ENCODE results near the gene SCMH1.
"Not testable (repeated sequence)": the region's sequence is repeated elsewhere in the genome, so short reads cannot be mapped to it uniquely, and the experiment has no call there.

Gene SCMH1

DNA sequence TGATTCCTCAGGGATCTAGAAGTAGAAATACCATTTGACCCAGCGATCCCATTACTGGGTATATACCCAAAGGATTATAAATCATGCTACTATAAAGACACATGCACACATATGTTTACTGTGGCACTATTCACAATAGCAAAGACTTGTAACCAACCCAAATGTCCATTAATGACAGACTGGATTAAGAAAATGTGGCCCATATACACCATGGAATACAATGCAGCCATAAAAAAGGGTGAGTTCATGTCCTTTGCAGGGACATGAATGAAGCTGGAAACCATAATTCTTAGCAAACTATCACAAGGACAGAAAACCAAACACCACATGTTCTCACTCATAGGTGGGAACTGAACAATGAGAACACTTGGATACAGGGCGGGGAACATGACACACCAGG is 30.5 kb downstream of the SCMH1 start:
- not testable (repeated sequence) for DNase-seq (ENCODE audit: low read depth in 2 of 2)

DNA sequence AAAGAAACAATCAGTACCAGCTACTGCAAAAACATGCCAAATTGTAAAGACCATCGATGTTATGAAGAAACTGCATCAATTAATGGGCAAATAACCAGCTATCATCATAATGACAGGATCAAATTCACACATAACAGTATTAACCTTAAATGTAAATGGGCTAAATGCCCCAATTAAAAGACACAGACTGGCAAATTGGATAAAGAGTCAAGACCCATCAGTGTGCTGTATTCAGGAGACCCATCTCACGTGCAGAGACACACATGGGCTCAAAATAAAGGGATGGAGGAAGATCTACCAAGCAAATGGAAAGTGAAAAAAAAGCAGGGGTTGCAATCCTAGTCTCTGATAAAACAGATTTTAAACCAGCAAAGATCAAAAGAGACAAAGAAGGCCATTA is 35.1 kb downstream of the SCMH1 start:
- not testable (repeated sequence) for DNase-seq (ENCODE audit: low read depth in 2 of 2)

DNA sequence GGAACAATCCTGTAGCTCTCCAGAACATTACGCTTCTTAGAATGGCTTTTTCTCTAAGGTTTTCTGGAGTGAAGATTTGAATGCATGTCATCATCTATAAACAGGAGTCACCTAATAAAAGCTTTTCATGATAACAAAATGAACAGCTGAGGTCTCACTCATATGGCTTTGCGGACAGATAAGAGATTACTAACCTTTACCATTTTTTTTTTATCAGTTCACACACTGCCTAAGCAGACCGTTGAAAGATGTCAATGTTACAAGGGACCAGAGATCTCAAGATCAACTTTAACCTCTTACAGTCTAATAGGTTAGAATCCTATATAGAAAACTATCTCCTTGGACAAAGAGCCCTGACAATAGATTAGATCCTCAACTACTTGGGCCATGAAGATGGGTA is 41.4 kb downstream of the SCMH1 start:
- DNase-seq (ENCODE audit: low read depth in 2 of 2) = no peak

DNA sequence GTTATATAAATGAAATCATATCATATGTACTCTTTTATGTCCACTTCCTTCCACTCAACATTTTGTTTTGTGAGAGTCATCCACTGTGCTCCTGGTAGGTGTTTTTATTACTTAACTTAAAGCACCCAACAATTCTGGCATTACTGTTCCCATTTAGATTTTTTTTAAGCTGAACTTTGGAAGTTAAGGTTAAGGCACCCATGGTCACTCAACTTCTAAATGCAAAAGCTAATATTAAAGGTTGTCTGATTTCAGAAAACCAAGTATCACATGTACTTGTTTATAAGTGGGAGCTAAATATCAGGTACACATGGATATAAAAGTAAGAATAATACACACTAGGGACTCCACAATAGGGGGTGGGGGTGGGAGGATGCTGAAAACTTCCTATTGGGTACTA is 42.7 kb downstream of the SCMH1 start:
- no peak for DNase-seq (ENCODE audit: low read depth in 2 of 2)

DNA sequence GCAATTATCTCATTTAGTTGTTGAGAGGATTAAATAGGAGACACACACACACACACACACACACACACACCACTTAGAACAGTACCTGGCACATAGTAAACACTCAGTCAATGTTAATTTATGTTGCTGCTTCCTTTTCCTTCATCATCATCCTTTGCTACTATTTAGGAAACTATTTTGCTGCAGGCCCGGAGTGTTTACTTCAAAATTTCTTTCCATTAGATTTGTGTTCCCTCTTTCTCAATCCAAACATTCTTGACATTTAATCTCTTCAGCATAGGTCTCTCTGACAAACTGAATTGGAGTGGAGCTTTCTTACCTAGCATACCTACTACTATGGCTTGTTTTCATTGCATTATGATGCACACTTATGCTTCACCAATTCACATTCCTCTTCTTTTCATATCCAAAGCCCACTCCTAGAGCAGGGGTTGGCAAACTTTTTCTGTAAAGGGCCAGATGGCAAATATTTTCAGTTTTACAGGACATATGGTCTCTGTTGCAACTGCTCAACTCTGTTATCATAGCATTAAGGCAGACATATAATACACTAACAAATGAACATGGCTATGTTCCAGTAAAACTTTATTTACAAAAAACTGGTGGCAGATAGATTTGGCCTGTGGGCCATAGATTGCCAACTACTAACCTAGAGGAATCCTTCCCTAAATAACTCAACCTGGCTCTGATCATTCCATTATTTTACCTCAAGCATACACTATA is 49.5 kb downstream of the SCMH1 start:
- no peak for DNase-seq (ENCODE audit: low read depth in 2 of 2)

DNA sequence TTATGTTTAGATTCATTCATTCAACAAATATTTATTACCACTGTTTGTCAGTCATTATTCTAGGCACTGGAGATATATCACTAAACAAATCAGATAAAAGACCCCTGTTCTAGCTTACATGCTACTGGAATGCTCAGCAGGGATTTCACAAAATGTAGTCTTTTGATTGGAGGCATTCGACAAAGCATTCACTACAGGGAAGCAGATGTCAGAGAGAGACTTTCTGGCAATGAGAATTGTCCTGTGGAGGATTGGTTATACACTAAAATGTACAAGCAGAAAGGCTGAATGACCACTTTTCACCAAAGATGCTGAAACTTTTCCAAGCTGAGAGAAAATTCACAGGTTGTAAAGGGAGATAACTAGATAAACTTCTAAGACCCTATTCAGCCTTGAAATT is 57.7 kb downstream of the SCMH1 start:
- DNase-seq (ENCODE audit: low read depth in 2 of 2) = no peak

DNA sequence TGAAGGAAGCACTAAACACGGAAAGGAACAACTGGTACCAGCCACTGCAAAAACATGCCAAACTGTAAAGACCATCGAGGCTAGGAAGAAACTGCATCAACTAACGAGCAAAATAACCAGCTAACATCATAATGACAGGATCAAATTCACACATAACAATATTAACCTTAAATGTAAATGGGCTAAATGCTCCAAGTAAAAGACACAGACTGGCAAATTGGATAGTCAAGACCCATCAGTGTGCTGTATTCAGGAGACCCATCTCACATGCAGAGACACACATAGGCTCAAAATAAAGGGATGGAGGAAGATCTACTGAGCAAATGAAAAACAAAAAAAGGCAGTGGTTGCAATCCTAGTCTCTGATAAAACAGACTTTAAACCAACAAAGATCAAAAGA is 63.9 kb downstream of the SCMH1 start:
- not testable (repeated sequence) for DNase-seq (ENCODE audit: low read depth in 2 of 2)

DNA sequence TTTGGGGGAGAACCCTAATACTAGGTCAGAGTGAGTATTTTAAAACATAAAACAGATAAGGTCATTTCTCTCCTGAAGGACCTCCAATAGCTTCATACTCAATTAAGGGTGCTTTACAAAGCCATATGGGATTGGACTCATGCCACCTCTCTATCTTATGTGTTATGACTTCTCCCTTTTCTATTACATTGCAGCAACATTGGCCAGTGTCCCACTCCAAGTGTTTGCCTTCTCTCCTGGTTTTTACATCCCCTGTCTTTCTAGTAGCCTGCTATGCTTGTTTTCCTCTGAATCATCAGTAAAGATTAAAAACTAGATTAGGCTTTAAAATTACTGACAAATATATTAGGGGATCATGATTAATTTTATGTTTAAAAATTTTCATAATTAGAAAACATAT is 66.6 kb downstream of the SCMH1 start:
- no peak for DNase-seq (ENCODE audit: low read depth in 2 of 2)

DNA sequence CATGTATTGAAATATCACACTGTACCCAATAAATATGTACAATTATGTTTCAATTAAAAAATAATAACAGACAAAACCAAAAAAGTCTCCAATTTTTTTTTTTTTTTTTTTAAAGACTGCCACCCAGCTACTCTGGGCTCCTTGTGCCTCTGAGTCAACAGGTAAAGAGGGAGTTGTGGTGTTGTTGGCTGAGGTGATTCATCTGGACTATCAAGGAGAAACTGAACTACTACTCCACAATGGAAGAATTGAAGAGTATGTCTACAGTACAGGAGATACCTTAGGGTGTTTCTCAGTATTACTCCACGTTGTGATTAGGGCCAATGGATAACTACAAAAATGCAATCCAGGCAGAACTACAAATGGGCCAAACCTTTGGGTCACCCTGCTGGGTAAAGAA is 67.9 kb downstream of the SCMH1 start:
- DNase-seq (ENCODE audit: low read depth in 2 of 2) = no peak

DNA sequence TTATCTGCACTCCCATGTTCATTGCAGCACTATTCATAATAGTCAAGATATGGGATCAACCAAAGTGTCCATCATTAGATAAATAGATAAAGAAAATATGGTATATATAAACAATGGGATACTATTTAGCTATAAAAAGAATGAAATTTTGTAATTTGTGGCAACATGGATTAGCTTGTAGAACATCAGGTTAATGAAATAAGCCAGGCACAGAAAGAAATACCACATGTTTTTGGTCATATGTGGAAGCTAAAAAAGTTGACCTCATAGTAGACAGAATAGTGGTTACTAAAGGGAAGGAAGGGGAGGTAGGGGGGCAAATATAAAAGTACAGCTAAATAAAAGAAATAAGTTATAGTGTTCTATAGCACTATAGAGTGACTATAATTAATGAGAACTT is 68.5 kb downstream of the SCMH1 start:
- no peak for DNase-seq (ENCODE audit: low read depth in 2 of 2)

DNA sequence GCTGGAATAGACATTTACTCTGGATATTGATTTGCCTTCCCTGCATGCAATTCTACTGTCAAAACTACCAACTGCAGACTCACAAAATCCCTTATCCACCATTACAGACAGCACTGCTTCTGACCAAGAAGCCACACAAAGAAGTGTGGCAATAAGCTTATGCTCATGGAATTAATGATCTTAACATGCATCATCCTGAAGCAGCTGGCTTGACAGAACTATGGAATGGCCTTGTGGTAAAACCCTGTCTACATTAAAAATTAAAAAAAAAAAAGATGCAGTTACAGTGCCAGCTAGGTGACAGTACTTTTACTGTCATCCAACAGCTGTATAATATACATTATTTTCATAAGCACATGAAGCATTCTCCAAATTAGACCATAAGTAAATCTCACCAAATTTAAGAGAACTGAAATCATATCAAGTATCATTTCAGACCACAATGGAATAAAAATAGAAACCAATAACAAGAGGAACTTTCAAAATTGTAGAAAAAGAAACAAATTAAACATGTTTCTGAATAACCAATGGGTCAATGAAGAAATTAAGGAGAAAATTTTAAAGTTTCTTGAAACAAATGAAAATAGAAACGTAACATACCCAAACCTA is 70.7 kb downstream of the SCMH1 start:
- no peak for DNase-seq (ENCODE audit: low read depth in 2 of 2)

DNA sequence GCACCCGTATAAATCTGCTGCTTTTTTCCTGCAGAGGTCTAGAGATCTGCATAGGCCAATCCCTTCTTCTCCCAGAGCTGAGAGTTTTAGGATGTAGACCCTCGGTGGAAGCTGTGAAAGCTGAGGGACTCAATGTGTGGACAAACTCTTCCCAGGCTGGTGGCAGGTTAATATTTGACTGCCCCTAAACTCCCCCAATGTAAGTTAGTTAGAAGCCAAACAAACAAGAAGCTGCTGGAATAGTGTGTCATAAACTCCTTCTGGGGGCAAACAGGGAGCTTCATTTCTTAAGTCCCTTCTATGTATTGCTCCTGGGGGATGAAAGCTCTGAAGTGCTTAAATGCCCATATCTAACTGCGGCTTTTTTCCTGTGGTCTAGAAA is 72.3 kb downstream of the SCMH1 start:
- no peak for DNase-seq (ENCODE audit: low read depth in 2 of 2)

DNA sequence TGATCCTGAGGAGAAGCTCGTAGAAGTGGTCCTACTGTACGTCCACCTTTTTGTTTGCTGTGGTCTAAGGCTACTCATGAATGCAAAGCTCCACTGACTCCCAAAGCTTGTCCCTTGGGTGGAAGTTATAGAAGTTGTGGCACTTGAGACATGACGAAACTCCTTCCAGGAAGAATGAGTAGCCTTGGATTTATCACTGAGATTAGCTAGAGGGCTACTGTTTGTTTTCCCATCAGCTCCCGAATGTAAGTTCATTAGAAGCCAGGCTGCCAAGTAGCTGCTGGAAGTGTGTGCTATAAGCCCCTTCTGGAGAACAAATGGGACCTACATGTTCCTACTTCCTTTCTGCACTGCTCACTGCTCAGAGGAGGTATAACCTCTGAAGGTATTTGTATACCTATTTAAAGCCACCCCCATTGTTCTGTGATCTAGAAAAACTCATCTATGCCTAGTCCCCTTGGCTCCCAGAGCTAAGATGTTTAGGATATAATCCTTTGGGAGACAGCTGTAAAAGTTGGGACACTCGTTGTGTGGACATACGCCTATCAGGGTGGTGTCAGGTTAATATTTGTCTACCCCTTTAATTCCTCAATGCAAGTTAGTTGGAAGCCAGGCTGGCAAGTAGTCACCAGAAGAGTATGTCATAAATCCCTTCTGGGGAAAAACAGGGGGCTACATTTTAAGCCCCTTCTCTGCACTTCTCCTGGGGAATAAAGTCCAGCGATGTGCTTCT is 72.9 kb downstream of the SCMH1 start:
- DNase-seq (ENCODE audit: low read depth in 2 of 2) = no peak

DNA sequence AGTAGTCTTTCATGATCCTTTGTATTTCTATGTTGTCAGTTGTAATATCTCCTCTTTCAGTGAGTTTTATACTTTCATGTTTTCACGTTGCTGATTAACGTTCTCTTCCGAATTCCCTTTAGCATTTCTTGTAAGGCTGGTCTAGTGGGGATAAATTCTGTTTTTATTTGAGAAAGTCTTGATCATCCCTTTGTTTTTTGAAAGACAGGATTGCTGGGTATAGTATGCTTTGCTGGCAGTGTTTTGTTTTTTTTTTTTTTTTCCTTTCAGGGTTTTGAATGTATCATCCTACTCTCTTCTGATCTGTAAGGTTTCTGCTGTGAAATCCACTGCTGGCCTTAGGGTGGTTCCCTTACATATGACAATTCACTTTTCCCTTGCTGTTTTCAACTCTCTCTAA is 74.4 kb downstream of the SCMH1 start:
- DNase-seq (ENCODE audit: low read depth in 2 of 2) = no peak

DNA sequence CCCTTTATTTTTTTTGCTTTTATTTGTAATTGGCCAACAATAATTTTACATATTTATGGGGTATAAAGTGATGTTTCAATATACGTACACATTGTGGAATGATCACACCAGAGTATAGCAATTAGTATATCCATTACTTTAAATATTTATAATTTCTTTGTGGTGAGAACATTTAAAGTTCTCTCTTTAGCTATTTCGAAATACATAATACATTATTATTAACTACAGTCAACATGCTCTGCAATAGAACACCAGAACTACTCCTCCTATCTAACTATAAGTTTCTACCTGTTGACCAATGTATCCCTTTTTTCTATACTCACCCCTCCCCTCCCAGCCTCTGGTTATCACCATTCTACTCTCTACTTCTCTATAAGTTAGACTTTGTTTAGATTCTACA is 77.4 kb downstream of the SCMH1 start:
- DNase-seq (ENCODE audit: low read depth in 2 of 2) = no peak

DNA sequence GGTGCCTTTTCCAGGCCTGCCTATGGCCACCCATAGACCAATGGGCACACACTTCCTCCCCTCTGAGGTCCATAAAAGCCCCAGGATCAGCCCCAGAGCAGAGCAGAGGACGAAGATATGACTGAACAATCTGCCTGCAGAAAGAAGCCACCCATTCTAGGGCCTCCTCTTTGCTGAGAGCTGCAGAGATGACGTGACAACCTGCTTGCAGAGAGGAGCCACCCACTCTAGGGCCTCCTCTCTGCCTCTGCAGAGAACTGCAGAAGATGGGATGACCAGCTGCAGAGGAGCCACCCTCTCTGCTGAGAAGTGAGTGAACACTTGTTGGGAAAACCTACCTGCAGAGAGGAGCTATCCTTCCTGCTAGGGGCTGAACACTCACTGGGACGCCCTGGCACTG is 79.7 kb downstream of the SCMH1 start:
- DNase-seq (ENCODE audit: low read depth in 2 of 2) = no peak

DNA sequence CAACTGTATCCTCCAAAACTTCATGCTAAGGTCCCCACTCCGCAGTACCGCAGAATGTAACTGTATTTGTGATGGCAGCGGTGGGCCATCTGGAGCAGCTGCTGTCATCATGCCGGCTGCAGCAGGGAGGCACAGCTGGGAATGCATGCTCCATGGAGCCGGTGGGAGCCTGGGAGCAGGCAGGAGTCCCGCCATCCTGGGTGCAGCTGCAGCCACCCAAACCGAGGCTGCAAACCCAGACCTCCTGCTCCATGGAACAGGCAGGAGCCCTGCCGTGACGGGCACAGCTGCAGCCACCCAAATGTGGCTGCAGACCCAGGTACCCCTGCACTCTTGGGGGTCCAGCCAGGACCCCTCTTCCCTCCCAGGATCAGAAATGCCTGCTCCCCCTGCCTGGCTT is 80.3 kb downstream of the SCMH1 start:
- DNase-seq (ENCODE audit: low read depth in 2 of 2) = no peak

DNA sequence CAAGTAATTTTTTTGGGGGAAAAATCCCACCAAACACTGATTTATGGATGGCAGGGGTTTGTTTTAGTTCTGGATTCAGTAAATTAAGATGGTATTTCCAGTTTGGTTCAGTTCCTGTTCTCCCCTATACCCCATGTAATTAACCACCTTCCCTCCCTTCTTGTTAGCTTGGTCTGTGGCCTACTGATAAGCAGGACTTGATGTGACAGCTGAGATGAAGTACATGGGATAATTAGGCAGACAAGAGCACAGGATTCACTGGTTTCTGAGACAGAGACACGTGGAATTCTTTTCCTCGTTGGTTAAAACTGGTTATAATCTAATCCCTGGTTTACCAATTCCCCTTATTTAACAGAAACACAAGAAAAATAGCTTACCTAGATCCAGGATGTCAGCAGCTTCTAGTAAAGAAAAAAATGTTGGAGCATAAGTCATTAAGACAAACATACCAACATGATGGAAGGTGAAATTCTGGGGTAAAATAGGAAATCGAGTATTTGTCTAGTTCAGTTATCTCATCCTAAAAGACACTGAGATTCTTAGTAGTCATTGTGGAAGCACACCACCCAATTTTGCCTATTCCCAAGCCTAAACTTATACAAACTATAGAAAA is 81.5 kb downstream of the SCMH1 start:
- no peak for DNase-seq (ENCODE audit: low read depth in 2 of 2)

DNA sequence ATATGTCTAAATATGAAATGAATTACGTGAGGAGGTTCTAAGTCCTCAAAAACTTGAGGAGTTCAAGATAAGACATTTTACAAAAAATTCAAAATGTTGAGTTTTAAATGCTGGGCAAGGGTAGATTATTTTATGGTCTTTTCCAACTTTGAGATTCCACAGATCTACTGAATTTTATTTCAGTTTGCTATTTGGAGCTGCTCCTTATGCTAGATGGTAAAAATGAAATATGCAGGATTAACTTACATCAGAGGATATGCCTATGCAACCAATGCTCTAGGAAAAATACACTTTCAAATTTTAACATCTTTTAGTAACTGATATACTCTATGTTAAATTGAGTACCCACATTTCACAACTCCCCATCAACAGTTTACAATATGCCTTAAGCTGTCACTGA is 83.1 kb downstream of the SCMH1 start:
- no peak for DNase-seq (ENCODE audit: low read depth in 2 of 2)

DNA sequence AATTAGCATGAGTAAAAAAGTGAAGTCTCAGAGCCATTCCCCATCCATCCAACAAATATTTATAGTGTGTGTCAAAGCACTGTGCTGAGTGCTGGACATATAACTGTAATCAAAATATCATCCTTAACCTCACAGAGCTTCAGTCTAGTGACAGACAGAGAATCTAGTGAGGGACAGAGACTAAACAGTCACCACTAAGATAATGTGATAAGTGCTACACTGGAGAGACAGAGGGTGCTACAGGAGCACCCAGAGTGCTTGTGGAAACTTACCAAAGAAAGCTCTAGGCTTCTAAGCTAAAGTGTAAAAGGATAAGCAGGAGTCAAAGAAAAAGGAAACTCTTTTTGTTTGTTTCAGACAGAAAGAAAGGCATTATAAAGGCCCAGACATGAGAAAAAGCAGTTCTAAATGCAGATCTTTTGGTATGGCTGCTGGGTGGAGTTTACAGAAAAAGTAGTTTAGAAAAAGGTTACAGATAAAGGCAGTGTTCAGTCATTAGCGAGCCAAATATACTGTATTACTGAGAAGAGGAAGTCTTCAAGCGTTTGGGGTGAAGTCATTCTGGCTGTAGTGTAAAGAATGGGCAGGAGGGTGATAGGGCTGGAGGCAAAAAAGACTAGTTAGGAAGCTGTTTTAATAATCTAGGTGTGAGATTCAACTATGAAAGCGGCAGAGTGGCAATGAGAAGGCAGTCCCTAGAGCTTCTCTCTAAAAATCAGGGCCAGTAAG is 83.8 kb downstream of the SCMH1 start:
- DNase-seq (ENCODE audit: low read depth in 2 of 2) = no peak

DNA sequence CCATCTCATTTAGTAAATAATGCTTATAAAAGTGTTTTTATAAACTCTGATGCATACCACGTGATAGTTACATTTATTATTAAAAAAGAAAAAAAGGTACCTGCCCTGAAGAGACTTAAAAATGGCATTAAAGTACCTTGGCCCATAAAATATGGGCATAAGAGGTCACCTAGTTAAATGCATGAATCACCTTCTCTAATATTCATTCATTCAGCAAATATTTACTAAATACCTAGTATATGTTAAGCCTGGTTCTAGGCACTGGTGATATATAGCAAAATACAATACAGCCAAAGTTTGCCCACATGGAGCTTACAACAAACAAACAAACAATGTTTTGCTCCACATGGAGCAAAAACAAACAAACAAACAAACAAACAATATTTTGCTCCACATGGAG is 87.0 kb downstream of the SCMH1 start:
- no peak for DNase-seq (ENCODE audit: low read depth in 2 of 2)

DNA sequence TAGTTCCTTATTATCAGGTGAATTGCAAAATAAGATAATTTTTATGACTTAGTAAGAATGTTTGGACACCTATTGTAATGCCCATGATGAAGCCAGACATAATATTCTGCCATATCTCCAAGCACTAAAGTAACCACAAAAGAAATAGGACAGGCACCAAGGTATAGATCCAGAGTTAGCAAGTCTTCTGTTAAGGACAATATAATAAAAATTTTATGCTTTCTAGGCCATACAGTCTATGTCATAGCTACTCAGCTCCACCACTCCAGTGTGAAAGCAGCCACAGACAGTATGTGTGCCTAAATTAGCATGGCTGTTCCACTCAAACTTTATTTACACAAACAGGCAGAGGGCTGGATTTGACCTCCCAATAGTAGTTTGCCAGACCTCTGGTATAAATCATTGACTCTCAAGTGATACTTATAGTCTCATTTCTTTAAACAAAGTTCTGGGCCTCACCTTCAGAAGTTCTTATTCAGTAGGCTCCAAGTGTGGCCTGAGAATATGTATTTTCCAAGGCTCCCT is 88.3 kb downstream of the SCMH1 start:
- DNase-seq (ENCODE audit: low read depth in 2 of 2) = no peak
